Measurements from ENCODE around the gene ANXA11.
"Not testable (repeated sequence)": the region's sequence is repeated elsewhere in the genome, so short reads cannot be mapped to it uniquely, and the experiment has no call there.

ANXA11 gene

DNA sequence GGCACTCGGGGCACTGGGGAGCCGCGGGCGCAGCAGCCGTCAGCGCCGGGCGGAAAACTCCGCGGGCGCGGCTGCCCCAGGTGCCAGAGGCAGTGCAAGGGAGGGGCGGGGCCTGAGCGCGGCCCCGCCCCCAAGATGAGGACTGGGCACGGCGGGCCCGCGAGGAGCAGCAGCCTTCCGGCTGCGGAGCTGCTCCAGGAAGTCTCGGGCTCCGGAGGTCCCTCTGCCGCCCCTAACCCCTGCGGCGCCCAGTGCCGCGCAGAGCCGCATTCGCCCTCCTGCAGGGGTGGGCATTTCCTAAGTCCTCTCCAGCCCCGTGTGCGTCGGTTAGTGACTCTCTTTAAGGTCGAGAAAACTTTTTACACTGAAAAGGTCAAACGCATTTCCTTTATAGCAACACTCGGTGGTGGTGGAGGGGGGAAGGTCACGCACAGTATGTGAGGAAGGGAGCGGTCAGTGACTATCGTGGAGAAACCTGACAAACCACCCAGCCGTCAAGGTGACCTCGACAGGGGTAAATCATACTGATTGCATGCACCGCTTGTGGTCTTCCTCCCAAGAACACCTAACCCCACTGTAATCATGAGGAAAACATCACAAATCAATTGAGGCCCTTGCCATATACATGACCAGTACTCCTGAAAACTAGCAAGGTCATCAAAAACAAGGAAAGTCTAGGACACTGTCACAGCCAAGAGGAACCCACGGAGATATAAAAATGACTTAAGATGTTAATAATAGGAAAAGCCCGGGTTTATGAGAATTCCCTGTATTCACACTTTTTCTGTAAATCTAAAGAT, at the start of gene ANXA11:
Gene ANXA11 (minus strand): TSS at position 61 of the 800 bp plus-strand sequence. CDS start 32,676 bp downstream, outside the sequence.
- DNase-seq = peak; percentile 37

DNA sequence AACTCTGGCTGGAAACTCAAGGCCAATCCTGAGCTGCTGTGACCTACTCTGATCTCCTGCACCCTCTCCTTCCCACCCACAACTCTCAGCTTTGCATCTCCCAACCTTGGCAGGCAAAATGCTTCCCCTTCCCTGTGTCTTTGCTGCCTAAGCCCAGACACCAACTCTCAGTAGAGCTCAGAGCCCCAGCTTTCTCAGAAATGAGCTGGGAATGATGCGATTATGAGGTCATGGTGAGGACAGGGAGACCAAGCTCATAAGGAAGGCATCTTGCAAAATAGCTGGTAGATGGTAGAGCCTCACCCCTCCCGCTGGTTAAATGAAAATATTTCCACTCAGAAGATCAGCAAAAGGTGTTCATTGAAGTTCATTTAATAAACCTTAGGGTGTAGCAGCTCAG, 49.4 kb upstream of the ANXA11 start:
- not testable (repeated sequence) for DNase-seq

DNA sequence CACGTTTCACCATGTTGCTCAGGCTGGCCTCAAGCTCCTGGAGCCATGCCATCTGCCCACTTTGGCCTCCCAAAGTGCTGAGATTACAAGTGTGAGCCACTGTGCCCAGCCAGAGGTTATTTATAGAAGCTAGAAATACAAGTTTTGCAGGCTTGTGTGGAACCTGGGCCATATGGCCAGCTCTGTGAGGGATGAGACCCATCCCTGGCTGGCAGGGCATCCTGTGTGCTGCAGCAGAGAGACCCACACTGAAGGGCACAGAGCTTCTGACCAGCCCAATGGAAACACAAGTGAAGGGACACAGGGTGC, 48.6 kb upstream of the ANXA11 start:
- not testable (repeated sequence) for DNase-seq

DNA sequence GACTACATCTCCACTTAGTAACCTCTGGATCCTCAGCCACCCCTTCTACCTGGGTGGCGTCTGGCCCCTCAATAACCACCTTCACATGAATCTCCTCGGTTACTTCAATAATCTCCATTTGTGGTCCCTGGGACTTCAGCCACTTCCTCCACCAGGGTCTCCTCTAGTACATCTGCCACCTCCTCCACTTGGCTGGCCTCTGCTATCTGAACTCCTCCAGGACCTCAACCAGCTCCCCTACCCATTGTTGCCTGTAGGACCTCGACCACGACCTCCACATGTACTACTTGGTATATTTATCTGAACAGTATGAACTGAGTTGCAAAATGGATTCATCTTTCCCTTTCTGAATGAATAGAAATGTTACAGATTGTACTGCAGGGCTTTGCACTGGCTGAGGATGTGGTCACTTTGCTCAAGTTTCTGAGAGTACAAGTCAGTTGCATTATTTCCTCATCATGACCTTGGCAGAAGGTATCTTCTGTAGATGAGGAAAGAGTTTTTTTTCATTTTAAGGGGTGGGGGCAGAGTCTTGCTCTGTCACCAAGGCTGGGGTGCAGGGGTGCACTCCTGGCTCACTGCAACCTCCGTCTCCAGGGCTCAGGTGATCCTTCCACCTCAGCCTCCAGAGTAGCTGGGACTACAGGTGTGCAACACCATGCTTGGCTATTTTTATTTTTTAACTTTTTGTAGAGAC, 48.1 kb upstream of the ANXA11 start:
- DNase-seq = no peak

DNA sequence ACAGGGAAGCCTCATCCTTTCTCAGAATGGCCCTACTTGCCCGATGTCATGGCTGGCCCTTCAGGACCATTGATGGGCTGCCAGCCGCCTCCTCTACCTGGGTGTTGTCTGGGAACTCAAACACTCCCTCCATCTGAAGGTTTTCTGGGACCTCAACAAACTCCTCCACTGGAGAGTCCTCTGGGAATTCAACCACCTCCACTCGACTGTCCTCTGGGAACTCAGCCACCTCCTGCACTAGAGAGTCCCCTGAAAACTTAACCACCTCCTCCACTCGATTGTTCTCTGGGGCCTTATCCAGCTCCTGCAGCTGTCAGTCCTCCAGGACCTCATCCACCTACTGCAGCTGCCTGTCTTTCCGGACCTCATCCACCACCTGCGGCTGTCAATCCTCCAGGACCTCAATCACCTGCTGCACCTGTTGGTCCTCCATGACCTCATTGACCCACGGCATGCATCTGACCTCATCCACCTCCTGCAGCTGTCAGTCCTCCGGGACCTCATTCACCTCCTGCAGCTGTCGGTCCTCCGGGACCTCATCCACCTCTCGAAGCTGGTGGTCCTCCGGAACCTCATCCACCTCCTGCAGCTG, 47.1 kb upstream of the ANXA11 start:
- DNase-seq = no peak

DNA sequence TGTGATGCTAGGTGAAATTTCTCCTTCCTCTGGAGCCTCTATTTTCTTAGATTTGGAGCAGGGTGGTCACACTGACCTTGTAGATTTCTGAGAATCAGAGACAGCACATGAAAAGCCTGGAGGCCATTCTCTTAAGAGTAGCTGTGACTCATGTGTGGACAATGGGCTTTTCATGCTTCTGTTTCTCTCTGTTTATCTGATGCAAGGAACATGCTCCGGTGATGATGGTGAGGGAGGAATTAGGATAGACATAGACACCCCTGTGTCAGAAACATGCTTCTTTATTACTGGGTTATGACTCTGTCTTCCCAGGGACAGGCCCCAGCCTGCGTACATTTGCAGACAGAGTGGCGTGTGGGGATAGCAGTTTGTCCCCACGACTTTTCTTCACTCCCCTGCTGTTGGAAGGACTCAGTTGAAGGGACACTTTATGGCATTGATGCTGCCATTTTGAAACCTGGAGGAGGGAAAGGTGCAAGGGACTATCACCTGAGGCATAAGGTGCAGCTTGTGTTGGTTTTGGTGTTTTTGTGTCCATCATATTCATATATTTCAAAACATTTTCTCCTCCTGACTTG, 46.5 kb upstream of the ANXA11 start:
- not testable (repeated sequence) for DNase-seq

DNA sequence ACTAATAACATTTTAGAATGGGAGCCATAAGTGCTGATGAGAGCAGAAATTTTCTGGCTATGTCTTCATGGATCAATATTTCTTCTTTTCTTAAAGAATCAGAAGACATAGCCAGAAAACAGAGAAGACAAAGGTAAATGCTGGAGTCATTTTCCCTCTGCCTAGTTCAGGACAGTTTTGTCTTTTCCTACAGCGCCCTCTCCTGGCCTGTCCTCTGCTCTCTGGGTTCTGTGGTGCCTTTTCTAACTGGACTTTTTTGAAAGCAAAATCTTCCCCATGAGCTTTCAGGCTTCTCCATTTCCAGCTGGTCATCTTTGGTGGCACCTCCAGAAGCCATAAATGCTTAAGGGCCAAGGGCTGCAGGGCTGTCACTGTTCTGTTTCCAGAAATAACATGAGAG, 45.1 kb upstream of the ANXA11 start:
- not testable (repeated sequence) for DNase-seq

DNA sequence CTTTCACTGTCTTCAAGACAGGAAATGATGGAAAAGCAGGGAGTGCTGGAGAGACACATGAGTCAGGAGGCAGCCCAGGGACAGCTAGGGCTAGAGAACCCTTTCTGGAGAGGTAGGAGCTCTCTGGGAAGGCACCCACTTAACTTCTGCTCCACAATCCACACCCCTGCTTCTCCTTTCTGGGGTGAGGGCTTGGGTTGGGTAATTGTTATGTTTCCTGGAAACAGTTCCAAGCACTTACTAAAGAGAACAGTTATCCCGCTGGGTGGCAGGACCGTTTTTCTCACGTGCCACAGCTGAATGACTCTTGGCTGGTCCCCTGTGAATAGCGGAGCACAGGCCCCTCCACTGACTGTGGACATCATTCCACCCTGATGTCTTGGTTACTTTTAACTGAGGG, 44.6 kb upstream of the ANXA11 start:
- DNase-seq = not testable (repeated sequence)

DNA sequence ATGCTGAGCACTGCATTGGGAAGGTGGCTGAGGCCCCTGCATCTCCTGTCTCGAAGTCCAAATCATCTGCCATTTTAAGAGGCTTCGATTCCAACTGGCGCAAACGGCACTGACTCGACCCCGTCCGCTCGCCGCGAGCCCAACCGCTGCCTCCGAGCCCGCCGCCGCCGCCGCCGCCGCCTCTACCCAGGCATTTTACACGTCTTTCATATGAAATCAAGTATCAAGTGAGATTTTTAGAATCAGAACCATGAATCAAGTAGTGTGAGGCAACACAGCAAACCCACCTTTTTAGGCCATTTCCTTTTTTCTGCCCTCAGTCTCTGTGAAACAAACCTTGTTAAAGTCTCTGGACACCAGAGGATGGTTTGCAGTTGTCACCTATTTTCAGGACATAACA, 42.3 kb upstream of the ANXA11 start:
- DNase-seq = not testable (repeated sequence)

DNA sequence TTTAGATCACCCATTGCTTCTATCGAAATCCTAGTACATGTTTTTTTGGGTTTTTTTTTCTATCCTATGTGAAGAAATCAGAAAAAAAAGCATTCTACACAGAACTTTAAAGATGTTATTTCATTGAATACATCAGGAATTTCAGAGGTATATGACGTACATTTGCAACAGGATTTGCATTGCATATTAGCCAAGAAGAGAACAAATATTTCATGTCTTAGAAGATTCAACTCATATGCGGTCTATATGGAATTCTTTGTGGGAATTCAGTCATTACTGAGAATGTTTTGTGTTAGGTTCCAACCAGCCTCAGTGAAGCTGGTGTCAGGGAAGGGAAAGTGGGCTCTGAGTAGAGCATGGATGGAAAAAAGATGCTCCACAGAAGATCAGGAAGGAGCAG, 39.0 kb upstream of the ANXA11 start:
- not testable (repeated sequence) for DNase-seq

DNA sequence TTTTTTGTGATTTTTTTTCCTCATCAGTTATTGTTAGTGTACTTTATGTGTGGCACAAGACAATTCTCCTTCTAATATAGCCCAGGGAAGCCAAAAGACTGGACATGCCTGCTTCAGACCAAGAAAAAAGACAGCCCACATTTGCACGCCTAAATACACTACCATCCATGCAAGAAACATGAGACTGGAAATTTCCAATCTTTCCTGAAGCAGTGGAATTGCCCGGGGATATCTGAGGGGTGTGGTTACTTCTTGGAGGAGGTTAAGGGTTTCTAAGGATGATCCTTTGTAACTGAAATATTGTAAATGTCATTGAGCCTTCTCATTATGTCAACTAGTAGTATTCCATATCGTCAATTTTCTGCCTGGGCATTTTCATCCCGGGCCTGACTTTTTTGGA, 37.0 kb upstream of the ANXA11 start:
- DNase-seq = not testable (repeated sequence)

DNA sequence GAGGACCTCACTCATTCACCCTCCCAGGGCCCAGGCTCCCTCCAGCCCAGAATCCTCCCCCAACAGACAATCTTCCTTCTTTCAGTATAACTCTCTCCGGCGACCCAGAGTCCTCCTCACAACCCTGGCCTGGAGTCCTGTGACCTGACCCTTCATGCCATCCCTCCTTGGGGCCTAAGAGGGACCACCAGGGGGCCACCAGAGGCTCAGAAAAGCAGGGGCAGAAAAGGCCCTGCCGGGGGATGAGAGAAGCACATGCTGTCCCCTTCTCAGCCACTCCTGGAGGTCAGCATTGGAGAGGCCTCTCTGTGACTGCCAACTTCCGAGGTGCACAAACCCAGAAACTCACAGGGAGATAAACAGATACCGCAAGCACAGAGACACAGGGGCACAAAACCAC, 31.1 kb upstream of the ANXA11 start:
- DNase-seq = not testable (repeated sequence)

DNA sequence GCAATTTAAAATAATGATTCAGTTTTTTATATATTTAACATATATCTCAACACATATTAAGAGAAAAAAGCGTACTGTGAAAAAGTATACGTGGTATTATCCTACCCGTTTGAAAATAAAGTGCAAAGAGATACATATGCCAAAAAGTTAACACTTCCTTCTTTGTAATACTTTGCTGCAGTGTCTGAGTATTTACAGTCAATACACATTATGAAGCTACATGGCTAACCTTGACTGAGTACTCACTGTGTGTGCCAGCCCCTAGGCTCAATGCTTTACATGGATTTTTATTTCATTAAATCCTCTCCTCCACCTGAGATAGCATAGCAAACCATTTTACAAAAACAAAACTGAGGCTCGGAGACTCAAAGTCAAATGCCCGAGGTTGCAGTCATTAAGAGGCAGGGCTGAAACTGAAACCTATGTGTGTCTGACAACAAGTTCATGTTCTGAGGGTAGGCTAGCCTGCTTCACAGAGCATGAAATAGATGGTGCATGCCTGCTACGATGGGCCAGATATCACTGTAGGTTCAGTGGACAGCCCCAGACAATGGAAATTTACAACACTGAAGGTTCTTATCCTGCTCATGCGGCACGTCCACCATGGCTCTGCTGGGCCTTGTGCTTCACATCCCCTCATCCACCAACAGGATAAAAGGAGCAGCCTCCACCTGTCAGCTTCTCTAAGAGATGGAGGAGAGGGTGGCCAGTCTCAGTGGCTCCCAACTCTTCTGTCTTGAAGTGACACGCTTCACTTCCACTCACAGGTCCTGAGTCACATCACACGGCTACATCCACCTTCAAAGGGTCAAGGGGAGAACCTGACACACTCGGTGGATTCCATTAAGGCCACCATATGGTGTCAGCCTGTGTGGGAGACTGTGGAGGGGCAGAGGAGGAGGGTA, 29.2 kb upstream of the ANXA11 start:
- not testable (repeated sequence) for DNase-seq

DNA sequence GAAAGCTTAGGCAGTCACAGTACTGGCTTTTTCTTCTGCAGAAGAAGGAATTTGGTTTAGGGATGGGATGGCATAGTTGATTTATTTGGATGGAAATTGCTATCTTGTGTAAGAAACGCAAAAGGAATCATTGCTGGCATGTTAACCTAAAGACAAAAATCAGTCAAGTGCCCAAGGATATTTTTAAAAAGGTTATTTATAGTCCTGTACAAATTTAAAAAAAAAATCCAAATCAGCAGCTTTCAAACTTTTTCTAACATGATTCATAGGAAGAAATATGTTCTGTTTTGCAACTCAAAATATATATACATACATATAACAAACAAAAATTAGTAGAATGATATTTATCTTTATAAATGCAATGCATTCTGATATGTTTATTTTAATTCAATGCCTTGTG, 28.5 kb upstream of the ANXA11 start:
- DNase-seq = not testable (repeated sequence)

DNA sequence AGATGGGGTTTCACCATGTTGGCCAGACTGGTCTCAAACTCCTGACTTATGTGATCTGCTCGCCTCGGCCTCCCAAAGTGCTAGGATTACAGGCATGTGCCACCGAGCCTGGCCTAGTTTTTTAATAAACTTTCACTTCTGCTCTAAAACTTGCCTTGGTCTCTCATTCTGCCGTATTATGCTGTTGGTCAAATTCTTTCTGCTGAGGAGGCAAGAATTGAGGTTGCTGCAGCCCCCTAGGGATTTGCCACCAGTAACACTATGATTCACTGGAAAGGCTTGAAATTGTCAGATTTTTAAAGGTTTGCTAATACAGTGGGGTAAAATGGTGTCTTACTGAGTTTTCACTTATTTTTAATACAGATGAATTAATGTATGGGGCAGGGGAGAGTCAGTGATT, 21.4 kb upstream of the ANXA11 start:
- not testable (repeated sequence) for DNase-seq

DNA sequence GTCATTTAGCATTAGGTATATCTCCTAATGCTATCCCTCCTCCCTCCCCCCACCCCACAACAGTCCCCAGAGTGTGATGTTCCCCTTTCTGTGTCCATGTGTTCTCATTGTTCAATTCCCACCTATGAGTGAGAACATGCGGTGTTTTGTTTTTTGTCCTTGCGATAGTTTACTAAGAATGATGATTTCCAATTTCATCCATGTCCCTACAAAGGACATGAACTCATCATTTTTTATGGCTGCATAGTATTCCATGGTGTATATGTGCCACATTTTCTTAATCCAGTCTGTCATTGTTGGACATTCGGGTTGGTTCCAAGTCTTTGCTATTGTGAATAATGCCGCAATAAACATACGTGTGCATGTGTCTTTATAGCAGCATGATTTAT, 17.7 kb upstream of the ANXA11 start:
- DNase-seq = not testable (repeated sequence)

DNA sequence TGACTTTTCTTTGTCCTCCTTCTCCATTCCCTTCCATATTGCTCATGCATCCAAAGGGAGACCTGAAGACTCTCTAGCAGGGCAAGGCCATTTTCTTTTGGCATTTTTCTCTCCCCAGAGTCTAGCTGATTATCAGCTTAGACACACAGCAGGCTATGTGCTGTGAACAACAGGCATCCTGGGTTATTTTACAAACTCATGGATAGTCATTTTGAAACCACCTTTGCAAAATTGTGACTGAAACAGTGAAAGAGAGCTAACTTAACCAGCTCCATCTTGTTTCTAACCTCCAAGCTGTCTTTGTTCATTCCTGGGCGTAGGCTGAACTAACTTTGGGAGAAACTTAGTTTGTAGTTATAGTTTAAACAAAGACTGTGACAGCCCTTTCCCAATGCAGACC, 13.5 kb upstream of the ANXA11 start:
- DNase-seq = not testable (repeated sequence)

DNA sequence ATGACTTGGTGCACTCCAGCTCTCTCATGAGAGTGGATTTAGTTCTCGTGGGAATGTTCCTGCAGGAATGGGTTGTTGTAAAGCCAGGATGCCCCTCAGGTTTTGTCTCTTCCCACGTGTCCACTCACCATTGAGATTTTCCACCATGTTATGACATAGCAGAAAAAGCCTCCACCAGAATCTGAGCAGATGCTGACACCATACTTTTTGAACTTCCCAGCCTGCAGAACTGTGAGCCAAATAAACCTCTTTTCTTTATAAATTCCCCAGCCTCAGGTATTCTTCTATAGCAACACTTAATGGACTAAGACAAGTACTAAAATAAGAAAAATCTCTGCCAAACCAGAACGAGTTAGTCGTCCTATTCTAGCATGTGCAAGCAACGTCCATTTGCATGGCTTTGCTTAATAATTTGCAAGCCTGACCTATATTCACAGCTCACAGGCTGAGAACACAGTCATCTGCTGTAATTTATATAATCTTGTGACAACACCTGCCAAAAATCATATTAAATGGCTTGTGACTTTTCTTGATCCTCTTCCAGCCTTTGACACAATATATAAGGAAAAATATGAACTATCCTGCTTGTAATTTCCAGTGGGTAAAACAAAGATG, 9.1 kb upstream of the ANXA11 start:
- DNase-seq = not testable (repeated sequence)

DNA sequence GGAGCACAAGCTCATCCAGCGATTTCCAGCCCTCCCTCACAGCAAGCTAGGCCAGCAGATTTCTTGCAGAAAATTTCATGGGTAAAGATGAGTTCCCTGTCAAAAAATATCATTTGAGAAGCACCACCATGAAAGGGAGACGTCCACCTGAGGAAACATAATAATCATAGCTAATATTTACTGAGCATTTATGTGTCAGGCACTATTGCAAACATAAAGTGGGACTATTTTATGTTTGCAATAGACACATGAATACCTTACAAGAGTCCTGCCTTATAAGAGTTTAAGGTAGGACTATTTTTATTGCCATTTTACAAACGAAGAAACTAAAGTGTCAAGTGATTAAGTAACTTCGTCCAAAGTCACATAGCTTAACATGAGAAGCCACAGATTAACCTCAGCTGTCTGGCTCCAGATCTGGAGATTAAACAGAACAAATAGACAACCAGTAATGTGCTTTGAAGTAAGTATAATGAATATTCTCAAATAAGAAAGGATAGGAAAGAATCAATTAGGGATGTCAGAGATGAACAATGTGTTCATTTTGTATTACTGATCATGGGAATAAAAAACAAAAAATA, 7.3 kb upstream of the ANXA11 start:
- not testable (repeated sequence) for DNase-seq

DNA sequence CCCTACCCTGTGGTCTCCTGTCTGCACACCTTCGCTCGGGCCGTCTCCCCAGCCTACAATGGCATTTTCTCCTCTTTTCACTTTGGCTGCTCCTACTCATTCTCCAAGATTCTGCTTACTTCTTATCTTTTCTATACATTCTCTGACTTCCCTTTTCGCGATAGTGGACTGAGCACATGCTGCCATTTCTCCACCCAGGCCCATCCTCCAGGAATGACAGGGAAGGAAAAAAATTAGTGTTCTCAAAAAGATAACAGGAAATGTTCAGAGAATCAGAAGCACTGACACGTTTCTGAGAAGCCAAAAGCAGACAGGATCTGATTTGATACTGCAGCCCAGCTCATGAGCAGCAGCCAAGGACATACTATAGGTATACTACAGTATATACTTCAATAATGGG, 6.4 kb upstream of the ANXA11 start:
- DNase-seq = no peak

DNA sequence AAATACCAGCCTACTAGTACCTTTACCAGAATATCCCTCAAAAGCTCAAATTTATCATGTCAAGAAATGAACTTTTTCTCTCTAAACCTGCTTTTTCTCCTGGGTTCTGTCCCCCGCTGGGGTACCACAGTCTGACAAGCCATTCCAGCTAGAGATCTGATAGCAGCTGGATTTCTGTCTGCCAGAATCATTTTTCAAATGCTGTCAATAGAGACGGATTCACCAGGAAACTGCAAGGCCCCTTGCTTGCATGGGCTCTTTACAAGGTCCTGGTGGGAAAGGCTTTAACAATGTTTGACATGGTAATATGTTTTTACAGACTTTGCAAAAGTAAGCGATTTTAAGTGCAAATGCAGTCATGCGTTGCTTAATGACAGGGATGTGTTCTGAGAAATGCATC, 4.9 kb upstream of the ANXA11 start:
- DNase-seq = no peak

All from NCI-H526 treated with DMSO at 0.1 percent for 48 hours (cell line).